Subcutaneous adipose tissue (tissue), 4 donors: ENCODE results near the gene ST6GAL1. TPM values are rescaled to one million over a fixed set of nuclear protein-coding genes. Genes with fewer than 3 reads are reported as not detected.

Source experiments
- CTCF ChIP-seq: fragments of 450-650 bp; IDR thresholded peaks from one replicate; pipeline ENCODE4 v1.5.1; 2016; ENCODE audit warnings: low read depth, mild to moderate bottlenecking, control low read depth, antibody characterized with exemption, moderate library complexity
- total RNA-seq, 4 donors: library from RNA; depleted of rRNA; stranded (reverse); fragments of >200 nt; gene quantifications; one replicate each; pipeline ENCODE4 v1.1.0, GENCODE V29; 2016

The ST6GAL1 gene
- total RNA-seq, 4 donors from 2014 or later = 31.4 to 80.1 (median 43.8) TPM

DNA sequence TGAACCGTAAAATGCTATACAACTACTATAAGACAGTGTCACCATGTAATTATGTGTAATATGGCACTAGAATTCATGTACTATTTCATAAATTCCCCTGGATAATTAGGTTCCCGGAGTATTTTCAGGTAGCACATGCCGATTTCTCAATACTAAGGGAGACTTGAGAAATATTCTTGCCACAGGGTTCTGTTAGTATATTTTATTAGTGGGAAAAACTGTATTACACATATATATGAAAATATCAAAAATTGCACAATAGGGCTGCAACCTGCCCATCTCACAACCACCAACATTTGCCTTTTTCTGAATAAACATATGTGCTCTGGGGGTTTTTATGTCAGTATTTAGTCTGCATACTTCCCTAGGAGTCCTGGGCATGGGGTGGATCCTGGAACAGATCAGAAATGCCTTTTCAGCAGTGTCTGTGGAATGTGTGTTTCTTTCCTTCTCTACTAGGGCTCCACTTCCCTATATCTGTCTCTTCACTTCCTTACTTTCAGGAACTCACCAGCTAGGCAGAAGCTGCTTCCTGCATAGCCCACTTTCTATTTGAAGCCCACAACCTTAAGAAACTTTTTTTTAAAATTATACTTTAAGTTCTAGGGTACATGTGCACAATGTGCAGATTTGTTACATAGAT, 121.5 kb downstream of the ST6GAL1 start:
- TF ChIP-seq CTCF = no peak

DNA sequence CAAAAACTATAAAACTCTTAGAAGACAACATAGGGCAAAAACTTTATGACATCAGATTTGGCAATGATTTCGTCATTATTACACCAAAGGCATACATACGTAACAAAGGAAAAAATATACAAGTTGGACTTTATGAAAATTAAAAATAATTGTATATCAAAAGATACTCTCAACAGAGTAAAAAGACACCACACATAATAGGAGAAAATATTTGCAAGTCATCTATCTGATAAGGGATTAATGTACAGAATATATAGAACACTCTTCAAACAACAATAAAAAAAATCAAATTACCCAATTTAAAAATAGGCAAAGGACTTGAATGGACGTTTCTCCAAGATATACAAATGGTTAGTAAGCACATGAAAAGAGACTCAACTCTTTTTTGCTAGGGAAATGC, 131.4 kb downstream of the ST6GAL1 start:
- no peak for TF ChIP-seq CTCF

- no peak for TF ChIP-seq CTCF
Observed at GRCh38 chr3:187062526-187063177, 132.3 kb downstream of the ST6GAL1 start.

GRCh38 chr3:187063286-187064121, 133.2 kb downstream of the ST6GAL1 start:
- no peak for TF ChIP-seq CTCF

DNA sequence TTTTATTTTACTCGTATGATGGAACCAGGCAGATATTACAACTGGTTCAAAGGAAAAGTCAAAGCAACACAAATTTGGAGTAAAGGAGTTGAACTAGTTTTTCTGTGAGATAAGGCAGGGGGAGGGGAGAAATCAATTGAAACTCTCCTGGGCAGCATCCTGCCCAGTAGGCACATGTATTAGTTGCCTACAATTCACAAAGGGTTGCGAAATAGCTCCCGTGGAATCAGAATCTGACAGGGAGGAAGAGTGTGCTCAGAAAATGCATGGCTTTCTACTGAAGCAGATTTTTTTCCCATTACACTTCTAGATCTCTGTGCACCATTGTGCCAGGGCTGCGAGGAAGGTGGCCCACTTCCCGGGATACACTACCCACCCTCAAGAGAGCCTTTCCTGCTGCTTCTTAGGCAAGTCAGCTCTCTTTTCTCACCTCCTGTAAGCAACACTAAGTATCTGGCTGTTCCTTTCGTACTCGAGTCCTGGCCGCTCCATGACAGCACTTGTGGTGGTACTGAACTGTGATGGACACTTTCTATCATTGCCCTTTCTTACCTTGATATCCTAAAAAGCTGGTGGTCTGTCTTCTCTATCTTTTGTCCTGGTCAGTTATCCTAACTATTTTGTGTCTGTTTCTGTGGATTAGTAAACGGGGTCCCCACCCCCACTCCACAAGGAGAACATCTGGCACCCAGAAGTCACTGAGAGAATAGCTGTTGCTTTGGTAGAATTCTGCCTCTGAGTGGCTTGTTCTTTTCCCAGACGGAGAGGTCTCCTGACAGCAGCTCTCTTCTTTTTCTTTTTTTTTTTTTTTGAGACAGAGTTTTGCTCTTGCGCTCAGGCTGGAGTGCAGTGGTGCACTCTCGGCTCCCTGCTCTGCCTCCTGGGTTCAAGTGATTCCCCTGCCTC, 134.1 kb downstream of the ST6GAL1 start:
- TF ChIP-seq CTCF = no peak

- TF ChIP-seq CTCF = no peak
Observed at GRCh38 chr3:187066228-187066995, 136.1 kb downstream of the ST6GAL1 start.
